Effector memory CD8-positive, alpha-beta T cell (primary cell): ENCODE results near the gene NPM3.

ENCODE experiments used
- ATAC-seq: fragments of 150-1000 bp; cut with Tn5 transposase; replicated peaks from 2 replicates; pipeline ENCODE4 v1.10.0; 2021; ENCODE audit warnings: mild to moderate bottlenecking, moderate library complexity
- DNase-seq, 3 experiments: peaks; one replicate each; pipeline ENCODE4 v3.0.0; 2021
- H3K27ac Mint-ChIP-seq, 2 donors: one replicate each; pipeline ENCODE4 v1.8.0; 2022; ENCODE audit warnings: mild to moderate bottlenecking in 2 of 2, mixed read lengths in 2 of 2, moderate library complexity in 2 of 2
- H3K27me3 Mint-ChIP-seq, 2 donors: one replicate each; pipeline ENCODE4 v1.8.0; 2022; ENCODE audit warnings: mixed read lengths in 2 of 2
- H3K36me3 Mint-ChIP-seq: one replicate; pipeline ENCODE4 v1.8.0; 2022; ENCODE audit warnings: mild to moderate bottlenecking, moderate library complexity, mixed read lengths; ENCODE audit not compliant: insufficient read depth
- H3K4me1 Mint-ChIP-seq, 2 donors: one replicate each; pipeline ENCODE4 v1.8.0; 2022; ENCODE audit warnings: low read depth in 2 of 2, mixed read lengths in 2 of 2
- H3K4me3 Mint-ChIP-seq, 2 donors: one replicate each; pipeline ENCODE4 v1.8.0; 2022; ENCODE audit warnings: mild to moderate bottlenecking in 2 of 2, mixed read lengths in 2 of 2, moderate library complexity in 2 of 2
- H3K9me3 Mint-ChIP-seq, 2 donors: one replicate each; pipeline ENCODE4 v1.8.0; 2022; ENCODE audit warnings: mixed read lengths in 2 of 2

The NPM3 gene

GRCh38 chr10:101767600-101767945 is 15.7 kb downstream of the NPM3 start:
- no peak overlapping the region for H3K4me3 Mint-ChIP-seq

GRCh38 chr10:101766753-101767599 is 16.3 kb downstream of the NPM3 start:
- H3K27ac Mint-ChIP-seq = no peak overlapping the region
- no peaks in the 10 kb centered on the region for H3K4me1 Mint-ChIP-seq
- no peak for DNase-seq
- ATAC-seq = no peak
- no peak overlapping the region for H3K4me3 Mint-ChIP-seq
- no peaks in the 10 kb centered on the region for H3K36me3 Mint-ChIP-seq
- H3K27me3 Mint-ChIP-seq = peaks cover 31 to 63% of the 10 kb centered on the region in 2 donors
- H3K9me3 Mint-ChIP-seq = no peaks in the 10 kb centered on the region

More at GRCh38 chr10:101767600-101767945, 15.7 kb downstream of the NPM3 start:
- Mint-ChIP-seq H3K27ac (no peak overlapping the region), H3K9me3 (no peaks in the 10 kb centered on the region), H3K27me3 (peaks cover 36 to 64% of the 10 kb centered on the region in 2 donors), H3K4me1 (peaks cover 0 to 2% of the 10 kb centered on the region in 2 donors), H3K36me3 (no peaks in the 10 kb centered on the region)
- DNase-seq = no peak
- ATAC-seq = no peak

- H3K27ac Mint-ChIP-seq = no peak overlapping the region
- no peaks in the 10 kb centered on the region for H3K9me3 Mint-ChIP-seq
- H3K36me3 Mint-ChIP-seq = no peaks in the 10 kb centered on the region
- ATAC-seq (no peak), DNase-seq (no peak)
- no peaks in the 10 kb centered on the region for H3K4me1 Mint-ChIP-seq
- no peak overlapping the region for H3K4me3 Mint-ChIP-seq
- peaks cover 27 to 63% of the 10 kb centered on the region in 2 donors for H3K27me3 Mint-ChIP-seq
Observed at GRCh38 chr10:101766306-101766705, 16.9 kb downstream of the NPM3 start.

GRCh38 chr10:101763141-101763846 is 20.0 kb downstream of the NPM3 start:
- H3K27me3 Mint-ChIP-seq = peaks cover 20 to 49% of the 10 kb centered on the region in 2 donors
- no peaks in the 10 kb centered on the region for H3K9me3 Mint-ChIP-seq
- H3K36me3 Mint-ChIP-seq = no peaks in the 10 kb centered on the region
- no peak overlapping the region for H3K27ac Mint-ChIP-seq
- DNase-seq (no peak), ATAC-seq (no peak)
- no peaks in the 10 kb centered on the region for H3K4me1 Mint-ChIP-seq
- H3K4me3 Mint-ChIP-seq = no peak overlapping the region

GRCh38 chr10:101762736-101763135 is 20.5 kb downstream of the NPM3 start:
- no peaks in the 10 kb centered on the region for H3K36me3 Mint-ChIP-seq
- H3K4me3 Mint-ChIP-seq = no peak overlapping the region
- H3K4me1 Mint-ChIP-seq = no peaks in the 10 kb centered on the region
- no peaks in the 10 kb centered on the region for H3K9me3 Mint-ChIP-seq
- no peak overlapping the region for H3K27ac Mint-ChIP-seq
- ATAC-seq = no peak
- peaks cover 20 to 49% of the 10 kb centered on the region in 2 donors for H3K27me3 Mint-ChIP-seq
- DNase-seq = no peak

- no peak for DNase-seq
- Mint-ChIP-seq H3K27ac (no peak overlapping the region), H3K36me3 (no peaks in the 10 kb centered on the region), H3K27me3 (peaks cover 18 to 47% of the 10 kb centered on the region in 2 donors), H3K9me3 (no peaks in the 10 kb centered on the region), H3K4me3 (no peak overlapping the region), H3K4me1 (no peaks in the 10 kb centered on the region)
- ATAC-seq = no peak
Observed at GRCh38 chr10:101761226-101761625, 22.0 kb downstream of the NPM3 start.

- ATAC-seq (no peak), DNase-seq (no peak)
- H3K4me3 Mint-ChIP-seq = no peak overlapping the region
- H3K9me3 Mint-ChIP-seq = no peaks in the 10 kb centered on the region
- H3K36me3 Mint-ChIP-seq = no peaks in the 10 kb centered on the region
- H3K27me3 Mint-ChIP-seq = peaks cover 22 to 50% of the 10 kb centered on the region in 2 donors
- no peak overlapping the region for H3K27ac Mint-ChIP-seq
- H3K4me1 Mint-ChIP-seq = no peaks in the 10 kb centered on the region
Observed at GRCh38 chr10:101760510-101760909, 22.7 kb downstream of the NPM3 start.

GRCh38 chr10:101759309-101760247 is 23.7 kb downstream of the NPM3 start:
- no peaks in the 10 kb centered on the region for H3K36me3 Mint-ChIP-seq

GRCh38 chr10:101758858-101759257 is 24.4 kb downstream of the NPM3 start:
- H3K4me3 Mint-ChIP-seq = no peak overlapping the region

More at GRCh38 chr10:101759309-101760247, 23.7 kb downstream of the NPM3 start:
- H3K4me3 Mint-ChIP-seq = no peak overlapping the region
- DNase-seq (no peak), ATAC-seq (no peak)
- no peaks in the 10 kb centered on the region for H3K9me3 Mint-ChIP-seq
- H3K27ac Mint-ChIP-seq = no peak overlapping the region
- H3K4me1 Mint-ChIP-seq = no peaks in the 10 kb centered on the region
- peaks cover 26 to 54% of the 10 kb centered on the region in 2 donors for H3K27me3 Mint-ChIP-seq

GRCh38 chr10:101752241-101752640 is 31.0 kb downstream of the NPM3 start:
- Mint-ChIP-seq H3K4me1 (no peaks in the 10 kb centered on the region), H3K4me3 (no peak overlapping the region), H3K36me3 (no peaks in the 10 kb centered on the region), H3K9me3 (no peaks in the 10 kb centered on the region), H3K27me3 (peaks cover 40 to 51% of the 10 kb centered on the region in 2 donors), H3K27ac (no peak overlapping the region)
- DNase-seq = no peak
- ATAC-seq = no peak

More at GRCh38 chr10:101758858-101759257, 24.4 kb downstream of the NPM3 start:
- ATAC-seq (no peak), DNase-seq (no peak)
- no peaks in the 10 kb centered on the region for H3K36me3 Mint-ChIP-seq
- H3K27ac Mint-ChIP-seq = no peak overlapping the region
- peaks cover 32 to 56% of the 10 kb centered on the region in 2 donors for H3K27me3 Mint-ChIP-seq
- H3K9me3 Mint-ChIP-seq = no peaks in the 10 kb centered on the region
- H3K4me1 Mint-ChIP-seq = no peaks in the 10 kb centered on the region

- Mint-ChIP-seq H3K4me1 (no peaks in the 10 kb centered on the region), H3K27me3 (peaks cover 30 to 32% of the 10 kb centered on the region in 2 donors), H3K4me3 (no peak overlapping the region), H3K36me3 (no peaks in the 10 kb centered on the region), H3K27ac (no peak overlapping the region), H3K9me3 (no peaks in the 10 kb centered on the region)
- DNase-seq (no peak), ATAC-seq (no peak)
Observed at GRCh38 chr10:101749047-101750016, 33.9 kb downstream of the NPM3 start.

GRCh38 chr10:101748496-101748895 is 34.8 kb downstream of the NPM3 start:
- no peaks in the 10 kb centered on the region for H3K36me3 Mint-ChIP-seq
- peaks cover 22 to 24% of the 10 kb centered on the region in 2 donors for H3K27me3 Mint-ChIP-seq
- H3K27ac Mint-ChIP-seq = no peak overlapping the region
- ATAC-seq (no peak), DNase-seq (no peak)
- H3K4me1 Mint-ChIP-seq = no peaks in the 10 kb centered on the region
- H3K4me3 Mint-ChIP-seq = no peak overlapping the region
- H3K9me3 Mint-ChIP-seq = no peaks in the 10 kb centered on the region
